ENCODE results near the gene DLK2. TPM values are rescaled to one million over a fixed set of nuclear protein-coding genes. Genes with fewer than 3 reads are reported as not detected.

DLK2 gene
- total RNA-seq, 1 experiment from 2014 or later = 1.6 TPM

- H3K27ac ChIP-seq (ENCODE audit: low read depth, low read length) = no peak overlapping the region
- CTCF ChIA-PET = no interaction called here
- BruUV-seq (replicated peaks) = no TSS peak
Measured at GRCh38 chr6:43451939-43452338, 3.4 kb downstream of the DLK2 start.

More at GRCh38 chr6:43451939-43452338, 3.4 kb downstream of the DLK2 start:
- peaks cover 5 to 23% of the 10 kb centered on the region in 2 experiments; a peak in 3 of 4 replicates for H3K4me1 ChIP-seq (ENCODE audit: control insufficient read depth in 1 of 2, insufficient read depth in 2 of 2, low read length in 2 of 2)
- no peak overlapping the region for H3K4me2 ChIP-seq (ENCODE audit: low read length)
- no peaks in the 10 kb centered on the region for H3K9me3 ChIP-seq (ENCODE audit: control insufficient read depth in 1 of 2, insufficient read depth in 1 of 2, low read depth in 1 of 2, low read length in 2 of 2)
- H3K27me3 ChIP-seq (ENCODE audit: insufficient read depth, low read length) = no peaks in the 10 kb centered on the region
- no peak overlapping the region for H2AFZ ChIP-seq (ENCODE audit: low read depth, low read length, poor library complexity, severe bottlenecking)
- DNase-seq (ENCODE audit: low read depth, low spot score) = no peak
- H3K9me2 ChIP-seq (ENCODE audit: insufficient read depth) = no peaks in the 10 kb centered on the region
- no peak overlapping the region for H3K9ac ChIP-seq (ENCODE audit: low read length)
- TF ChIP-seq EGR1 (IDR thresholded peaks at IDR 0.05; ENCODE audit: low read depth) = no peak
- no peak for TF ChIP-seq EZH2 (IDR thresholded peaks at IDR 0.05)
- no peak for TF ChIP-seq CTCF (IDR thresholded peaks at IDR 0.05 in 2 of 3, conservative IDR thresholded peaks at IDR 0.05 in 1 of 3; ENCODE audit: borderline replicate concordance in 1 of 3, insufficient read depth in 1 of 3, low read depth in 2 of 3, low read length in 2 of 3)
- no peak for TF ChIP-seq ZBTB33 (IDR thresholded peaks at IDR 0.05; ENCODE audit: extremely low read depth, insufficient replicate concordance, low read length)
- TF ChIP-seq ZFX (IDR thresholded peaks at IDR 0.05) = no peak
- no peak for TF ChIP-seq JUND (IDR thresholded peaks at IDR 0.05)
- no peak for TF ChIP-seq SRF (IDR thresholded peaks at IDR 0.05; ENCODE audit: low read depth)
- TF ChIP-seq CEBPB (IDR thresholded peaks at IDR 0.05; ENCODE audit: low read depth) = no peak
- no peak for TF ChIP-seq POLR2A (IDR thresholded peaks at IDR 0.05; ENCODE audit: borderline replicate concordance, extremely low read depth, insufficient read depth, insufficient read length)
- no peak for TF ChIP-seq ZNF274 (IDR thresholded peaks at IDR 0.05; ENCODE audit: low read depth, low read length)
- ATAC-seq = no peak
- H3K79me2 ChIP-seq (ENCODE audit: insufficient read depth, low read length) = no peaks in the 10 kb centered on the region
- H4K20me1 ChIP-seq (ENCODE audit: insufficient read depth) = no peaks in the 10 kb centered on the region
- intact Hi-C loops (cut with micrococcal nuclease) = no loop called here
- POLR2A ChIA-PET = no interaction called here
- RAD21 ChIA-PET (ENCODE audit: low non-redundant PET in 1 of 2, low total read pairs in 2 of 2, uncharacterized antibody in 2 of 2, unreplicated experiment in 2 of 2) = no interaction called here
- H3K36me3 ChIP-seq (ENCODE audit: control insufficient read depth in 1 of 2, insufficient read depth in 2 of 2, low read length in 2 of 2) = peaks cover 0 to 3% of the 10 kb centered on the region in 2 experiments; a peak in 3 of 4 replicates
- no peak overlapping the region for H3K4me3 ChIP-seq (replicated peaks in 1 of 2; ENCODE audit: low read depth in 1 of 2, low read length in 2 of 2)

All from HCT116 (cell line).